GM10847 (cell line): Measurements from ENCODE around the gene CDH7.

Experiments
- POLR2A ChIP-seq: IDR thresholded peaks from 2 replicates; pipeline ENCODE4 v1.6.1; 2011; ENCODE audit not compliant: insufficient read length; ENCODE audit errors: extremely low read depth

The CDH7 gene, protein sequence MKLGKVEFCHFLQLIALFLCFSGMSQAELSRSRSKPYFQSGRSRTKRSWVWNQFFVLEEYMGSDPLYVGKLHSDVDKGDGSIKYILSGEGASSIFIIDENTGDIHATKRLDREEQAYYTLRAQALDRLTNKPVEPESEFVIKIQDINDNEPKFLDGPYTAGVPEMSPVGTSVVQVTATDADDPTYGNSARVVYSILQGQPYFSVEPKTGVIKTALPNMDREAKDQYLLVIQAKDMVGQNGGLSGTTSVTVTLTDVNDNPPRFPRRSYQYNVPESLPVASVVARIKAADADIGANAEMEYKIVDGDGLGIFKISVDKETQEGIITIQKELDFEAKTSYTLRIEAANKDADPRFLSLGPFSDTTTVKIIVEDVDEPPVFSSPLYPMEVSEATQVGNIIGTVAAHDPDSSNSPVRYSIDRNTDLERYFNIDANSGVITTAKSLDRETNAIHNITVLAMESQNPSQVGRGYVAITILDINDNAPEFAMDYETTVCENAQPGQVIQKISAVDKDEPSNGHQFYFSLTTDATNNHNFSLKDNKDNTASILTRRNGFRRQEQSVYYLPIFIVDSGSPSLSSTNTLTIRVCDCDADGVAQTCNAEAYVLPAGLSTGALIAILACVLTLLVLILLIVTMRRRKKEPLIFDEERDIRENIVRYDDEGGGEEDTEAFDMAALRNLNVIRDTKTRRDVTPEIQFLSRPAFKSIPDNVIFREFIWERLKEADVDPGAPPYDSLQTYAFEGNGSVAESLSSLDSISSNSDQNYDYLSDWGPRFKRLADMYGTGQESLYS

GRCh38 chr18:65750389-65751154 lies at the start of gene CDH7:
TSS of gene CDH7 (plus strand) at chr18:65751012. CDS start at chr18:65762843, 11,831 bp downstream.
- no peak for TF ChIP-seq POLR2A

GRCh38 chr18:65704046-65704445 lies 46.8 kb upstream of the CDH7 start:
- TF ChIP-seq POLR2A = no peak

DNA sequence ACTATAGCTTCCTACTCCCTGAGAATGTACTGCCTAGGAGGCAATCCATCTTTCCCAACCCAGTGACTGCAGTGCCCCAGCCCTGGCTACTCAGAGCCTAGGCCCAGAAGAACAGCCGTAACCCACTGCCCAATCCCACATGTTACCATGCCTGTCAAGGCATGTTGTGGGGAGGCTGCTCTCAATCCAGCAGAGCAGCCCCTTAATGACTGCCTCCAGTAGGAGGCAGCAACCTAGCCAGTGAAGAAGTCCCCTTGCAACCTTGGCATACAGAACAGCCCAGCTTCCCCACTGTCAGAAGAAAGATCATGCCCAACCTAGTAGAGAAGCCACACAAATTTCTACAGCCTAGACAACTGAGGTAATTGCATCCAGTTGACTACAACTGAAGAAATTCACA lies 44.2 kb upstream of the CDH7 start:
- no peak for TF ChIP-seq POLR2A

- no peak for TF ChIP-seq POLR2A
Observed at GRCh38 chr18:65711493-65711892, 39.3 kb upstream of the CDH7 start.

- TF ChIP-seq POLR2A = no peak
Observed at GRCh38 chr18:65721619-65722018, 29.2 kb upstream of the CDH7 start.

DNA sequence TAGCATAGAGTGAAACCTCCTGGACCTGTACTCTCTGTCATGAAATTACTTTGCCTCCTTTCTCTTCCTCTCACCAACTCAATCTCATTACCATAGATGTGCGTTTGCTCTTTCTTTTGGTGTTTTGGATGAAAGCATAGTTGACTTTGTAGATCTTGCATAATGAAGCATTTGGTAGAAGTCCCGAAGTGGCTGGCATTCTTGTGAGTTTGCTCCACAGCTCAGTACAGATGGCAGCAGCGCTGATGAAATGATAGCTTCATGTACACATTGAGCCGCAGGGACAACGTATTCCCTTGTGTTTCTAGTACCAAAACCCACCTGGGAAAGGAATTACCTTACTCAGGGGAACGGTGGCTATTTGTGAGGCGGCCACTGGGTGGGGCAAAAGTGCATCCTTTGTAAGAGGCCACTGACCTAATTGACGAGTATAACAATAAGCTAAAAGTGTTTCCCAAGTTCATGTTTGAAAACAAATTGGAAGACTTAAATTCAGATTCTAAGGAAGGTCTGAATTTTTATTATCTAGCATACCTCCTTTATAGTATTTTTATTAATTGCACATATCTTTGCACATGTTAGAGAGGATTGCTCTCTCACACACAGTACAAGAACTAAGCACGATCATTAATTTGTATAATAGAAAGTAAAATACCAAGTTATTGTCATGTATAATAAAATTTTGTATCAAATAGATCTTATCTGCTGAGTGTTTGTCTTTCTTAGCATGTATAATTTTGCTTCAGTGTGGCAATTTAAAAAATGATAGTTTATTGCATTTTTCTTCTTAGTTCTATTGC lies 25.4 kb upstream of the CDH7 start:
- TF ChIP-seq POLR2A = no peak

DNA sequence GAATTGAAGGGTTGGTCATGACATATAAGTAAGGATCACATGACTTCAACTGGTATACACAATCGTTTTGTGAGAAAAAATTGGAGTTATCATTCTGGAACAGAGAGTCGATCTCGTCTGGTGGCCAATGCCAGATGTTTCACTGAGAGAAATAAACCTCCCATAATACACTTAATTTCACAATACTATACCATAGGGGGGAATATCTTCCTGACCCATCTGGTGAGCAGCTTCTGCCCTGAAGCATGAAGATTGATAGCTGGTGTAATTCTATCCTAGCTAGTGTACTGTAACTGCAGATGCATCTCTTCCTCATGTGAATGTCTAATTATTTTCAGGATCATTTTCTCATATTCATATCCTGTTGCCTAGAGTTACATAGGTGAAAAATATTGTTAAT lies 15.7 kb upstream of the CDH7 start:
- no peak for TF ChIP-seq POLR2A

GRCh38 chr18:65737471-65737955 lies 13.3 kb upstream of the CDH7 start:
- no peak for TF ChIP-seq POLR2A

- no peak for TF ChIP-seq POLR2A
Observed at GRCh38 chr18:65746936-65747335, 3.9 kb upstream of the CDH7 start.

DNA sequence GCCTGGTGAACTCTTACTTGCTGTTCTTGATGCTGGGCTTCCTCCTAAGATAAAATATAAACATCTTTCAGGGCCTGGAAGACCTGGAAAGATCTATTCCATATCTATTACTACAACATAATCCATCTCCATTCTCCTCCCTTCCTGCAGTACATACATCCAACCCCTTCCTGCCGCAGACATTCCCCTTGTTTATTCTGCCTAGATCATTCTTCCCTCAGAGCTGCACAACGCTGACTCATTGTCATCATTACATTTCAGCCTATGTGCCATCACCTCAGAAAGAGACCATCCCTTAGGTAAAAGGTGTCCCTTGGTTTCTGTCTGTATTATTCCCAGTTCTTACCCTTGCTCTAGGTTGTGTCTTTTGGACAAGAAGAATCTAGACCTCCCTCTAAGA lies 2.5 kb upstream of the CDH7 start:
- TF ChIP-seq POLR2A = no peak

DNA sequence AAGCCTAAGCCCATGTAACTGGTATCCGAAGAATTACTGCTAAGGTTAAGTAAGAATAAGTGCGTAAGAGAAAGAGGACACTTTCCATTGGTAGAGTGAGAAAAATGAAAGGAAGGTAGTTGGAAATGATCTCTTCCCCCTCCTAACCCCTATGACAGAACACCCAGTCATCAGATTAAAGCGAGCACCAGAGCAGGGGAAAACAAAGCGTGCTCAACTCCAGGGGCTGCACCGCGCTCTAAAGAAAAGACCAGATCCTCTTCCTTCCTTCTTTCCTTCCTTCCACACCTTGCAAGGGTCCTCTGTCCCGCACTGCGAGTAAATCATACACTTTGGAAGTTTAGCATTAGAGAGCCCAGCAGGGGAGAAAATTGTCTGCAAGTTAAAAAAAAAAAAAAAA lies 971 bp upstream of the CDH7 start:
- no peak for TF ChIP-seq POLR2A

- no peak for TF ChIP-seq POLR2A
Observed at GRCh38 chr18:65751155-65752085, 608 bp downstream of the CDH7 start.

DNA sequence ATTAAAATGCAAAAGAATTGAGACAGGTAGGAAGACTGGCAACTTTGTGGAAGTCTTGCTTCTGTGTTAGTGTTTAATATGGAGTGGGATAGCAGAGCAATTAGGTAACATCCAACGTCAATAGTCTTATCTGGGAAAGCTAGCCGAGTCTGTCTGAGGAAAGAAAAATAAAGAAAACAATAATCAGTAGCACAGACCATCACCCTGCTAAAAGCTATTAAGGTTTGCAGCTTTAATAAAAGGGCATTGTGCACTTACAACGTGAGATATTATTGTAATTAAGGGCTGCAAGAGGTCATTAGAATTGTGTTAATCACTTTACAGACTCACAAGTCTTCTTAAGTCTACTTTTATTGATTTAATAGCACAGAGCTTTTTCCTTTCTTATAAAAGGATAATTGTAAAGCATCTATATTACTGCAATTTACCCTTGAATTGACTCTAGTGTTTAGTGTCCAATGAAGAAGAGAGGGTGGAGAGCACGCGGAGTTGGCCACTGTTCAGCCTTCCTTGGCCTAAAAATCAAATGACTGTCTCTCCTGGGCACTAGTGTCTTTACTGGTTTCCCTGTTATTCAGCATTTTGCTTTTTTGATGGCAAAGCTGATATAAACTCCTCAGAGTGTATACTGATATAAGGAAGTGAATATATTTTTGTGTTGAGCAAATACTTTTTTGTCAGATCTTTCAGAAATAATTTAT lies 2.0 kb downstream of the CDH7 start:
- no peak for TF ChIP-seq POLR2A
